MCF 10A (cell line): Measurements from ENCODE around the gene CPTP. TPM values are rescaled to one million over a fixed set of nuclear protein-coding genes. Genes with fewer than 3 reads are reported as not detected.

Experiments used
- BruUV-seq: library from RNA; stranded (reverse); fragments of 400-500 nt; replicated peaks from 2 replicates; lab custom pipeline; 2021; lab: Mats Ljungman, UMichigan
- CTCF ChIA-PET: fragments of 300-600 bp; sonication (Branson Sonifier 250); formaldehyde crosslinking; extraction: SDS; loops from one replicate; lab custom pipeline; 2021; ENCODE audit warnings: antibody characterized with exemption, inconsistent platforms; lab: Yijun Ruan, JAX
- POLR2A ChIA-PET: fragments of 300-600, 350-650 bp; sonication (Branson Sonifier 250); formaldehyde crosslinking; extraction: SDS; loops from one replicate; lab custom pipeline; 2020; ENCODE audit warnings: antibody characterized with exemption, inconsistent platforms; lab: Yijun Ruan, JAX
- DNase-seq: peaks from one replicate; pipeline ENCODE4 v3.0.0-alpha.2; 2018; ENCODE audit not compliant: unreplicated experiment
- H3K27ac Mint-ChIP-seq: one replicate; pipeline ENCODE4 v1.8.0; 2022; ENCODE audit warnings: mild to moderate bottlenecking, low read depth, mixed read lengths; ENCODE audit not compliant: unreplicated experiment
- H3K27me3 Mint-ChIP-seq: one replicate; pipeline ENCODE4 v1.8.0; 2022; ENCODE audit warnings: mixed read lengths; ENCODE audit not compliant: insufficient read depth, unreplicated experiment
- H3K36me3 Mint-ChIP-seq: one replicate; pipeline ENCODE4 v1.8.0; 2022; ENCODE audit warnings: mild to moderate bottlenecking, moderate library complexity, mixed read lengths; ENCODE audit not compliant: insufficient read depth, unreplicated experiment
- H3K4me1 Mint-ChIP-seq: one replicate; pipeline ENCODE4 v1.8.0; 2022; ENCODE audit warnings: mixed read lengths; ENCODE audit not compliant: insufficient read depth, unreplicated experiment
- H3K4me3 Mint-ChIP-seq: one replicate; pipeline ENCODE4 v1.8.0; 2022; ENCODE audit warnings: mild to moderate bottlenecking, moderate library complexity, mixed read lengths; ENCODE audit not compliant: unreplicated experiment
- H3K9me3 Mint-ChIP-seq: one replicate; pipeline ENCODE4 v1.8.0; 2022; ENCODE audit warnings: mixed read lengths; ENCODE audit not compliant: unreplicated experiment
- CTCF ChIP-seq: fragments of 200-600 bp; IDR thresholded peaks from one replicate; pipeline ENCODE4 v1.8.0; 2022; ENCODE audit warnings: antibody characterized with exemption, mild to moderate bottlenecking; ENCODE audit not compliant: unreplicated experiment
- intact Hi-C: fragments of 100-400 bp; cut with micrococcal nuclease; formaldehyde crosslinking; loops from 2 replicates; pipeline ENCODE4 v1.14.1; 2022
- total RNA-seq: library from RNA; stranded (reverse); gene quantifications from 2 replicates; pipeline ENCODE4 v1.2.3, GENCODE V29; 2022

Gene CPTP
- total RNA-seq, 1 experiment from 2014 or later = 21.0 TPM

DNA sequence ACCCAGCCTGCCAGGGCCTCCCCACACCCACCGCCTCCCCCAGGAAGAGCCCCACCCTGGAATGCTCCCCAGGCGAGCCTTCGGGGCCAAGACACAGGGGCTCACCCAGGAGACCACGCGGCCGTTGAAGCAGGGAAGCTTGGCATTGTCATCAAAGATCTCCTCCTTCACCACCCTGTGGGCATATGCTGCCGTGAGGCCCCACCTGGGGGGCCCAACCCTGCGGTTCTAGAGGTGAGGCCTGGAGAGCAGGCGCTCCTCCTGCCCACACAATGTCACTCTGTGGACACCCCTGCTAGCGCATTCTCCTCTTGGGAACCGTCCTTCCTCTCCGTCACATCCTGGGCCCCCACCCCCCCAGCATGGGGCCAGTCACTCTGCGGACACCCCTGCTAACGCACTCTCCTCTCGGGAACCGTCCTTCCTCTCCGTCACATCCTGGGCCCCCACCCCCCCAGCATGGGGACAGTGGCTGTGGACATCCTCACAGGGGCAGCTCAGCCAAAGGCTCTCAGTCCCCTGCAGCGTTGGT lies 18.0 kb downstream of the CPTP start:
- no peak for TF ChIP-seq CTCF
- peaks cover 11% of the 10 kb centered on the region for H3K4me1 Mint-ChIP-seq
- intact Hi-C loops = no loop called here
- DNase-seq = no peak
- CTCF ChIA-PET = no interaction called here
- no peak overlapping the region for H3K4me3 Mint-ChIP-seq
- H3K9me3 Mint-ChIP-seq = no peaks in the 10 kb centered on the region
- POLR2A ChIA-PET = interaction anchor here (2.9 kb wide), 1 partner anchor 10 kb away, joined by 19 read pairs; the partner anchor contains the start of gene TAS1R3
- no peak overlapping the region for H3K27ac Mint-ChIP-seq
- H3K27me3 Mint-ChIP-seq = no peaks in the 10 kb centered on the region
- no TSS peak for BruUV-seq
- H3K36me3 Mint-ChIP-seq = peaks cover 47% of the 10 kb centered on the region

GRCh38 chr1:1343811-1344421 lies 19.3 kb downstream of the CPTP start:
- Mint-ChIP-seq H3K36me3 (peaks cover 38% of the 10 kb centered on the region), H3K4me3 (peak overlapping the region; percentile 63), H3K4me1 (peaks cover 13% of the 10 kb centered on the region), H3K27me3 (no peaks in the 10 kb centered on the region), H3K9me3 (no peaks in the 10 kb centered on the region), H3K27ac (peak overlapping the region; percentile 69)
- intact Hi-C loops = no loop called here
- no peak for TF ChIP-seq CTCF
- POLR2A ChIA-PET = interaction anchor here (0.6 to 5.7 kb wide), 7 partner anchors 12 to 436 kb away, joined by 3 to 47 read pairs (median 4); partner anchors contain the start of genes AURKAIP1, CCNL2 and TAS1R3
- no TSS peak for BruUV-seq
- CTCF ChIA-PET = interaction anchor here (0.6 to 1.2 kb wide), 7 partner anchors 9 to 360 kb away, joined by 3 to 8 read pairs (median 4); partner anchors contain the start of gene MXRA8
- no peak for DNase-seq

- TF ChIP-seq CTCF = peak; percentile 39
- H3K27me3 Mint-ChIP-seq = no peaks in the 10 kb centered on the region
- intact Hi-C loops = no loop called here
- H3K4me1 Mint-ChIP-seq = peaks cover 13% of the 10 kb centered on the region
- peak overlapping the region; percentile 63 for H3K4me3 Mint-ChIP-seq
- ChIA-PET POLR2A (interaction anchor here (0.7 to 5.7 kb wide), 10 partner anchors 13 to 386 kb away, joined by 3 to 47 read pairs (median 4); partner anchors contain the start of genes AURKAIP1, CCNL2 and TAS1R3), CTCF (interaction anchor here (0.6 to 1.4 kb wide), 9 partner anchors 10 to 439 kb away, joined by 3 to 8 read pairs (median 5); partner anchors contain the start of gene MXRA8)
- DNase-seq = peak; percentile 97
- no TSS peak for BruUV-seq
- H3K27ac Mint-ChIP-seq = peak overlapping the region; percentile 69
- peaks cover 34% of the 10 kb centered on the region for H3K36me3 Mint-ChIP-seq
- H3K9me3 Mint-ChIP-seq = no peaks in the 10 kb centered on the region
These were observed 20.2 kb downstream of the CPTP start for GRCh38 chr1:1344655-1345361.

DNA sequence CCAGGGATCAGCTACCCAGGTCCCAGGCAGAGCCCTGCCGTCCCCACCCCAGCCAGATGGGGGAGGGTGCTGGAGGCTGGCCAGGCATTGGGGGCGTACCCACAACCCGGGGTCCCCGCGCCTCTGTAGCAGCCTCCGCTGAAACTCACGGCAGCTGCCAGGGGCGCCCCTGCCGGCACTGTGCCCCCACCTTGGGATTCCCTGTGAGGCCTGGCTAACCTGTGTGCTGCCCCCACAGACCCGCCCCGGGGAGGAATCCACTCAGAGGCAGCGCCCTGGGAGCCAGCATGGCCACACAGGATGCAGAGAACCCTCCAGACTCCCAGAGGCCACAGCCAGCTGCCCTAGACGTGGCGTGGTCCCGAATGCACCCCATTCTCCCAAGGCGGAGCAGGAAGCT lies 20.8 kb downstream of the CPTP start:
- H3K27ac Mint-ChIP-seq = no peak overlapping the region
- H3K9me3 Mint-ChIP-seq = no peaks in the 10 kb centered on the region
- no peak for TF ChIP-seq CTCF
- POLR2A ChIA-PET = interaction anchor here (0.8 to 5.7 kb wide), 4 partner anchors 20 to 54 kb away, joined by 4 to 47 read pairs (median 21); partner anchors contain the start of genes AURKAIP1 and CCNL2
- no peaks in the 10 kb centered on the region for H3K27me3 Mint-ChIP-seq
- intact Hi-C loops = no loop called here
- H3K4me1 Mint-ChIP-seq = peaks cover 13% of the 10 kb centered on the region
- peak overlapping the region; percentile 79 for H3K4me3 Mint-ChIP-seq
- no TSS peak for BruUV-seq
- H3K36me3 Mint-ChIP-seq = peaks cover 28% of the 10 kb centered on the region
- CTCF ChIA-PET = interaction anchor here (0.6 to 1.4 kb wide), 5 partner anchors 11 to 440 kb away, joined by 3 to 7 read pairs (median 4); no protein-coding TSS in a partner anchor
- no peak for DNase-seq
